NCI-H146 treated with DMSO at 0.1 percent for 48 hours (cell line): ENCODE data around the gene VPS50.

Experiments used
- DNase-seq: peaks from one replicate; lab custom pipeline; 2025; ENCODE audit not compliant: unreplicated experiment; lab: John Stamatoyannopoulos, UW

VPS50 gene, protein sequence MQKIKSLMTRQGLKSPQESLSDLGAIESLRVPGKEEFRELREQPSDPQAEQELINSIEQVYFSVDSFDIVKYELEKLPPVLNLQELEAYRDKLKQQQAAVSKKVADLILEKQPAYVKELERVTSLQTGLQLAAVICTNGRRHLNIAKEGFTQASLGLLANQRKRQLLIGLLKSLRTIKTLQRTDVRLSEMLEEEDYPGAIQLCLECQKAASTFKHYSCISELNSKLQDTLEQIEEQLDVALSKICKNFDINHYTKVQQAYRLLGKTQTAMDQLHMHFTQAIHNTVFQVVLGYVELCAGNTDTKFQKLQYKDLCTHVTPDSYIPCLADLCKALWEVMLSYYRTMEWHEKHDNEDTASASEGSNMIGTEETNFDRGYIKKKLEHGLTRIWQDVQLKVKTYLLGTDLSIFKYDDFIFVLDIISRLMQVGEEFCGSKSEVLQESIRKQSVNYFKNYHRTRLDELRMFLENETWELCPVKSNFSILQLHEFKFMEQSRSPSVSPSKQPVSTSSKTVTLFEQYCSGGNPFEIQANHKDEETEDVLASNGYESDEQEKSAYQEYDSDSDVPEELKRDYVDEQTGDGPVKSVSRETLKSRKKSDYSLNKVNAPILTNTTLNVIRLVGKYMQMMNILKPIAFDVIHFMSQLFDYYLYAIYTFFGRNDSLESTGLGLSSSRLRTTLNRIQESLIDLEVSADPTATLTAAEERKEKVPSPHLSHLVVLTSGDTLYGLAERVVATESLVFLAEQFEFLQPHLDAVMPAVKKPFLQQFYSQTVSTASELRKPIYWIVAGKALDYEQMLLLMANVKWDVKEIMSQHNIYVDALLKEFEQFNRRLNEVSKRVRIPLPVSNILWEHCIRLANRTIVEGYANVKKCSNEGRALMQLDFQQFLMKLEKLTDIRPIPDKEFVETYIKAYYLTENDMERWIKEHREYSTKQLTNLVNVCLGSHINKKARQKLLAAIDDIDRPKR

DNA sequence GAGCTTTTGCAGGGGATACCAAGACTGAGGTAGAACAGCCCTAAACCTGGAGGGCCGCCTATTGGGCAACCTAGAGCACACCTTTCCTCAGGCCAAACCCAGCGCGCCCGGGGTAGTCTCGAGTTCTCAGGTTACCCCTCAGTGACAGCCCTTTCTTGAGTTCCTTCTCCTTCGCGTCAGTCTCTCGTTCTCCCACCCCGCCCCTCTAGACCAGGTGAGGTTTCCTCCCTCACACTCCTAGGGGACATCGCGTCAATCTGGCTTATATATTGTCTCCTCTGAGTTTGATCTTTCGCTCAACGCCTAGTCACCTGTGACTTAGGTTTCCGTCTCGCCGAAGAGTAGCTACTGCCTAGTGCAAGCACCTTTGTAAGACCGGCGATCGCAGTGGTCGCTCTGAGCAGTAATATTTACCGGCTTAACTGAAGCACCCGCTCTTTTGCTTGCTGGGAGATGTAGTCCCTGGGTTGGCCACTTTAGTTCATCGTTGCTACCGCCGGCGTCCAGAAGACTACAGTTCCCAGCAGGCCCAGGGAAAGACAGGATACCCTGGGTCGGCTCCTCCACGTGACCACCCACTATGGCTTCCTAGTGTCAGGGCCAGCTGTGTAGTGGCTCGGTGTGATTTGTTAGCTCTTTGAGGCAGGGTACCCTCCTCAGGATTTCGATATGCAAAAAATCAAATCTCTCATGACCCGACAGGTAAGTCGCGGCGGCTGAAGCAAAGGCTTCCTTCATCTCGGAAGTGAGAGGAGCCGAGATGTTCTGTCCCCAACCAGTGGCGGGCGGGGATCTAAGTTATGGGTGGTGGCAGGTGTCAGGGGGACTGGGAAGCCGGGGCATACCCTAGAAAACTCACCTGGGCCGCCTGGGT lies at the start of gene VPS50:
Gene VPS50 (plus strand): TSS at position 568 of the 874 bp plus-strand sequence. CDS start 102 bp downstream, at position 670.
- peak; percentile 97 for DNase-seq

DNA sequence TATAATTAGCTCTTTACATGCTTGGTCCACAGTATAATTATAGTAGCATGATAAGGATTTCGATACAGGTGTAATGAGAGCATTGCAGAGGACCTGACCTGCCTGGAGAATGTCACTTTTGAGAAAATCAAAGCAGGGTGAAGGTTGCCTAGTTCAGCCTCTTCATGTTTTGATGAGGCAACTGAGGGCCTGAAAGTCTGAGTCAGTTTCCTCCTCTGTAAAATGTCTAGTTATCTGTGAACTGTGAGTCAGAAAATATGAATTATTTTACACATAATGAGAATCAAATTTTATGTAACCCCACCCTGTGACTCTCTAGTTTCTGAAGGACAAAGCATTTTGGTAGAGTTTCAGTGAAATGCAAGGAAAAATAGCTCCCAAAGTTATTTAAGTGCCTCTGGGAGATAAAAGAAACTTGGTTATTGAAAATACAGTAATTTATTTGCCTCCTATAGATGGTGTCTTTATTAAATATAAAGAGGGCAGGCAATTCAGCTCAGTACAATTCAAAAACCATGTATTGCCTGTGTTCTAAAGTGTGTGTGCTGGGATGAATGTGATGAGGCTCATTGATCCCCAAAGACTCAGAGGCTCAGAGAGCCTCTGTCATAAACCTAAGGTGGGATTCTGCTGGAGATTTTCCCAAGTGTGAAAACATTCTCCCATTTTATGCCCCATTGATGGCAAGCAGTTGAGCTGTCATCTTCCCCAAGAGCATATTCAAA lies 46.7 kb upstream of the VPS50 start:
- no peak for DNase-seq

DNA sequence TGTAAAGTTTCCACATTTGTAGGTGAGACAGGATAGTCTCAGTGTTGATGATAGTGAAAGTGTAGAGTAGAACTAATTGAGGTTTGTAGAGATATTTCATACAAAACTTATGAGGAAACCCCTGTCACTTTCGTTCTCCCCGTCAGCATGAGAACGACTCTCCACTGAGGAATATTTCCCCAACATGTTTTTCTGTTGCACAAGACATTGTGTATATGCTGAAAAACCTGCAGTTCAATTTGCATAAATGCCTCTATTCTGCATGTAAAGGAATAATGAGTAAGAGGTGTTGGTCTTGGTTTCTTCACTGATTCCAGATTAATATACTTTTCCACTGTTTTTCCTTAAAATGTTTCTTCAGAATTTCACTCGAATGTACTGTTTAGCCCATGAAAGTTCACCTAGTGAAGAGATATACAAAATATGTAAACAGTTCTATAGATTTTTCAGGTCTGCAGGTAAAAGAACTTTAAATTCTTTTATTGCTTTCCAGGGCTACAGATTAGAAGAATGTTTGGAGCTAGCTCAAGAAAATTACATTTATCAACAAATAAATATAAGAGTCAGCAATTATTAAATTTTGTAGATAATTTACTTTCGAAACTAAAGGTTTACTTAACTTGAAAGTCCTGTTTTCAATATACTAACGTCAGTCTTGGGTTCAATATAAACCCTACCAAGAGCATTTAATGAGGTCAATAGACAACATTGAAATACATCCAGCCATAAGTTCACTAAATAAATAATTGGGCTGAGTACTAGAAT lies 43.1 kb upstream of the VPS50 start:
- no peak for DNase-seq

DNA sequence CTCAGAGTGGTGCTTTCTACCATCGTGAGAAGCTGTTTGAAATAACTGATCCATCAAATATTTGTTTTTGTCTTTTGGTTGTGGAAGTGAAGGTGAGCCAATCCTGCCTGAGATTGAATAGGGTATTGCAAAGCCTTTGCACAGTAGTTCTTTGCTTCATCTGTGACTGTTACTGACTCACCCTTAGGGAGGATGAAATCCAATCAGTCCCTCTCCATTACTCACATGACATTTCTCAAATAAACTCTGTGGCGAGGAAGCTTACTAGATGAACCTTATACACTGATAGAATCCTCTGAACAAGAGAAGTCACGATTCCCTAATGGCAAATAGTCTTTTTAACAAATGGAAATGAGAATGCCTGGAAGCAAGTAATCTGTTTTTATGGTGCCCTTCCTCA lies 37.8 kb upstream of the VPS50 start:
- DNase-seq: no peak

DNA sequence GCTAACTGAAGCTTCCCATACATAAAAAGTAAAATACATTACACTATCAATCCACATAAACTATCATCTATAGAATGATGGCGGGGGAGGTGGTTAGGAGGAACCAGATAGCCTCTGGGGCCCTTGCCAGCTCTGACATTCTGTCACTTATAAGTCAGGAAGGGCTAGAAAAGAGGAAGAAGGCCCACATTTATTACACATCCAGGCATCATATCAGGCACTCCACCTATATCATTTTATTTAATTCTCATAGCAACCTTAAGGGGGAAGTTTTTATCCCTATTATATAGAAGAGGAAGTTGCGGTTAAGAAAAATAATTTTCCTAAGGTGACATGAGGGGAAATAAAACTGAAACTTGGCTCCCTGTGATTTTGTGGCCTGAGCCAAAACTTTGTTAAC lies 35.8 kb upstream of the VPS50 start:
- no peak for DNase-seq

DNA sequence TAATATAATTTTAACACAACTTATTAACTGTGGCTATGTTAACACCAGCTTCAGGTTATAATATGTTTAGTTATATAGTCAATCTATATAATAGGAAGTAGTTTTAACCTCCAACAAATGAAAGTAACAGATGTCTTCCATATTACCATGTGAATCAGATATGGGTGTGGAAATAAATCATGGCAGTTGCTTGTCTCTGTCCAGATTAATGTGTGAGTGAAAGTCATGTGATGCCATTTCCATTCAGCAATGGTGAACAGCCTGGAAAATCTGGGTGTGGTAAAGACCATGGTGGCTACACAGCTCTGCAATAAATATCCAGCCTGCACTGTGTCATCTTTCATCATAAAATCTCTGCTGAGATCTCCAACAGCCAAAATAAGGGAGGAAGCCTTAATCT lies 33.7 kb upstream of the VPS50 start:
- no peak for DNase-seq

DNA sequence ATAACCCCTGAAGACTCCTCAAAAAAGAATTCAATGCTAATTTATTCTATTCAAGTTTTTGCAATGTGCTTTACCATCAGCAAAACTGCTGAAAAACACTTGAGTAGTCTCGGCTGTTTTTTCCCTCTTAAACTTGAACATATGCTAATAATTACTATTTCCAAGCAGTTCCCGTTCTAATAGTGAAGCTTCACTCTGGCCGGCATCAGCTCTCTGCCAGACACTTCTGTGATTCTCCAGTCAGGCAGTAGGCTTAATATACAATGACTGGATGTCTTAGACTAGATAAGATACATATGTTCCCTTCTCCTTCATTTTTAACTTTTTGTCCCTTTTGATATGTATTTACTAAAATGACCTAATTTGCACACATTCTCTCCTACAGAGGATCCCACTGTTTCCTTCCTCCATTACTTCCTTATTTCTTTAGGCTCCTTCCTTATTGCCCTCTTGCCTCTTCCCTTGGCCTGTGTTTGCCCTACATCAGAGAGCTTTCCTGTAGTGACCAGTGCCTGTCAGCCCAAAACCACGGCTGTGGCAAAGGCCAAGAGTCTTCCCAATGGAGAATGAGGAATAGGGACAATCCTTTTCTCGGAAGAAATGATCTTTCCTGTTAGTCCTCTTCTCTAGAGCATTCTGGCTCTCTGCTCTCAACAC lies 29.4 kb upstream of the VPS50 start:
- no peak for DNase-seq

DNA sequence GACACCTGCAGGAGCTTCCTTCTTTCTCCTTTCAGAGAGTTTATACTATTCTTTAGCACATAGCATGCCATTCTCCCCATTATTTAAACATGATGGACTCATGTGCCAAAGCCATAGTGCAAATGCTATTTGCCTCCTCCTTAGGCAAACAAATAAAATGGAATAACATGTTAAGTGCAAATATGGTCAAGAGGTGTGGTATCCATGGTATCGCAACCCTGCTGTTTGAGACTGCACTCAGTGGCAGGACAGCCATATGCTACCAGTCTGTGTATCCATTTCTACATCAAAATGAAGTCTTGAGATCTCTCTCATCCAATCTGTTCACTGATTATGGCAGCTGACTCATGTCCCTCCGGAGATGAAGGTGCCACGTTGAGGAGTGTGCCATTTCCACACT lies 28.7 kb upstream of the VPS50 start:
- peak; percentile 69 for DNase-seq

DNA sequence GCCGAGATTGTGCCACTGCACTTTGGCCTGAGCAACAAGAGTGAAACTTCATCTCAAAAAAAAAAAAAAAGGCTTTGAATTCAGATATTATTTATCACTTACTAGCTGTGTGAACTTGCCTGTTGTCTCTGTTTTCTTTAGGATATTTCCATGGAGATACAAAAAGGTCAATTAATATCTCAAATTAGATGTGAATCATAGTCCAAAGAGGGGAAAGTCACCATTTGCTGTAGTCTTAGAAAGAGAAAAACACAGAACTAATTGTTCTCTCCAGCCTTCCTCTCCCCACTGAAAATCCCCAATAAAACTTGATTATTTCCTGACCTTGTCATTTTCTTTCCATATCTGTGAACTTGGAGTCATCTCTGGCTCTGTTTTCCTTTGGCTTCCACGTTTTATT lies 27.1 kb upstream of the VPS50 start:
- no peak for DNase-seq

DNA sequence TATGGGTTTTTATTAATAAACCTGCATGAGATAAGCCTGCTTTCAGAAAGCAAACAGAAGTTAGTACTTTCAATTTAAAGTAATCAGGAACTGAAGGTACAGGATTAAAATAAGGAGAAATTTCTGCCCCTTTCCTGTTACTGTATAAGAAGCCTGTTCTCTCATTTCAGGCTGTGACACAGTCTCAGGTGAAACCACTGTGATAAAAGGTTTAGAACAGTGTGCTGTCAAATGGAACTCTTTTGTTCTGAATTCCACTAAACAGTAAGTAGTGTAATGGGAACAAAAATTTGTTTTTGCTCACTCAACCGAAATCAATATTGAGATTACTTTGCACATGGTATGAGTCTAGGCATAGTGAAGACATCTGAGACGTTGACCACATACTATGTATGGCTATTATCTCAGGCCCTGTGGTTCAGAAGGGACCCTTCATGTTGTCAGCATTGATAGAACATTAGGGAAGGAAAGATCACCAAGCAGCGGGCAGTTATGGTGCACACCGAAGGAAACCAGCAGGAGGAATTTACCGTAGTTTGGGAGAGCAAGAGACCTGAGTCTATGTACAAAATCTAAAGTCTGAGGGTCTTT lies 20.8 kb upstream of the VPS50 start:
- DNase-seq: no peak

DNA sequence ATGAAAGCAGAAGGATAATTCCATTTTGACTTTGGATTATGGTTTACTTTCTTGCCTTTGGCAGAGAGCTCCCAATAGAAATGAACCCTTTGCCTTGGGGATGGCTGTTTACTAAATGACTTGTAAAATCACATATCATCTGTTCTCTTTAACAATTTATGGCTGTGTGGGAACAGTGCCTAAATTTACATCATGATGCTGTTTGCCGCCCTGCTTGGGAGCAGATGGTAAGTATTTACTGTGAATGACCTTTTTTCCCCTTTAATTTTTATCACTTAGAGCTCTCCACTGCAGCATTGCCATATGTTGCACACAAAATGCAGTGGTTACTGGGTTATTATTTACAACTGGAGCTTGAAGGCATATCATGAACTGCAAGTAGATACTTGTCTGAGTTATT lies 19.3 kb upstream of the VPS50 start:
- DNase-seq: no peak

DNA sequence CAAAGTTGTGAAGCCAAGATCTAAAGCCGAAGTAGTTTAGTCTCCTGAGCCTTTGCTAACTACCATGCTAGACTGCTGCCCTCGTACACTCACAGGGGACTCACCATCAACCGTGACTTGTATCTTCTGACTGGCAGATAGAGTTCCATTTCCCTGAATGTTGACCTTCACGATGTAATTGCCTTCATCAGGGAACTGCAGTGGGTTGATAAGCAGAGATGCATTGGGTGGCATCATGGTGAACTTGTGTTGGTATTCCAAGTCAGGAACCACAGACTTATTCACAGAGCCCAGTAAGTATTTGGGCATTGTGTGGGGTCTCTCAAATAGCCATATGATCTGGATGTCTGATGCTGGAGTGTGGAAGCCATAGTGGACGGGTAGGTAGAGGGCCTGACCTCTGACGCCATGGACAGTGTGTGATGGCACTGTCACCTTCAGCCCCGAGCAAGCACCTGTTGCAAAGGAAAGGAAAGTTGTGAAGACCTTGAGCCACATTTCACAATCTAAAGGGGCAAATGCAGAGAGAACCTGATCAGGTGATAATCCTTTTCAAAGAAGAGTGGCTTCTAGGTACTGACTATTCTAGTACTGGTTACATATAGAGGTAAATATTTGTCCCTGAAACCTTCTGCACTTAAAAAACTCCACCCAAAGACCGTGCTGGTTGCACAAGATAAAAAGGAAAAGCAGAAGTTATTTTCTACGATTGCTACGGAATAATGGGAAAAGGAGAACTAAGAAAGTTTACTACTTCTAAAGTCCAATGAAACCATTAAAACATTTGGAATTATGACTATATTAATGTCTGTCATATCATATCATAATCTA lies 13.0 kb upstream of the VPS50 start:
- no peak for DNase-seq

DNA sequence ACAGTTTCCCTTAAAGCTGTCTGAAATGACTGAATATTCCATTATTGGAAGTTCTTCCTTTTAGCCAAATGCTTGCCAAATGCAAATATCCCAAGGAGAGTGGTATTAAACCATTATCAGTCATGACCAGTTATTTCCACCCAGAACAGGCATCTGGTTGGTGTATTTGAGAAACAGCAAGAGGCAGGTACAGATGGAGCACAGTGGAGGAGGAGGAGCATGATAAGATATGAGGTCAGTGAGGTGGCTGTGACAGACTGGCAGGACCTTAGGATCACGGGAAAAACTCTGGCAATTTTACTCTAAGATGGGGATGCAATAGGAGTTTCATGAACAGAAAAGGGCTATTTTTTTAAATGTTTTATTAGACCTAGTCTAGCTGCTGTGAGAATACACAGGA lies 12.3 kb upstream of the VPS50 start:
- no peak for DNase-seq

DNA sequence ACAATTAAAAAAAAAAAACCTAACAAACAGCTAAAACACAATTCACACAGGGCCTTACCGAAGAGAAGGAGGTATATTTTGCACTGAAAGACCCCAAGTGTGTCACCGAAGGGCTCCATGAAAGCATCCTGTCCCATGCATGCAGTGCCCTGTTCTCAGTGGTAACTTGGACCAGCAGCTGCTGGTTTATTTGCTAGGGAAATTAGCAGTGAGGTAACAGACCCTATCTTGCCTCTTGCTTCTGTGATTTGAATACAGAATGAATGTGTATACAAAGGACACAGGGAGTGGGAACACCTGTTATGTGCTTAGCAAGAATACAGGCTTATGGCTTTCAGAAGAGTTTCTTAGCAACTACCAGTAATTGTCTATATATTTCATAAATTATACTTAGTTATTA lies 5.9 kb upstream of the VPS50 start, which contains the start of gene HEPACAM2:
Gene HEPACAM2 (minus strand): TSS at position 160 of the 400 bp plus-strand sequence.
- DNase-seq: peak; percentile 95

DNA sequence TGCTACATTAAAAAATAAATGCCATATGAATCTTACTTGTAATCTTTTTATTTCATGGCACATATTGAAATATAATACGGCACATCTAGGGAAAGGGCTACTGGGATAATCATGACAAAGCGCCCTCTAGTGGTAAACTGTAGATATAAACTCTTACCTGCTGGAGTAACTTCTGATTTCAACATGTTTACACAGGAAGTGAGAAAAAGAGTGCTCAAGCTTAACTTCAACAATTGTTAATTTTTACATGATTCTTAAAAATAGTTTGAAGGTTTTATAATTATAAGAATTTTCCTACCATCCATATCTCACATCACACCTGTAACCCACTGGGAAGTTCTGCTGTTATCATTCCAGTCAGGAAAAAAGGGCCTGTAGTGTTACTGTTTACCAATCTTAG lies 3.9 kb upstream of the VPS50 start:
- DNase-seq: peak; percentile 72

DNA sequence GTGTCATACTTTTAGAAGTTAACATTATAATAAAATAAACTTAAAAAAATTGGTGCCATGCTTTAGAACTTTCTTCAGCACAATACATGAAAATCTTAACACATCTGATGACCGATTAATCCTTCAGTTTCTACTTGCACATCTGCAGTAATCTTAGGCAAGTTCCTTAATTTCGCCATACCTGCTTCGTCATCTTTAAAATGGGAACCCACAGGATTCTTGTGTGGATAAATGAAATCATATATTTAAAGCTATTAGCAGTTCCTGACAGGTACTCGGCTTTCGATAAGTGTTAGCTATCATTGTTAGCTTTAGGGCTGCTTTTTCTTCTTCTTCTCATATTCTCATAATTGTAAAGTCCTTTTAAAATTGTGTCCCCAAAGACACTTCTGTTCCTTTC lies 907 bp upstream of the VPS50 start:
- no peak for DNase-seq

DNA sequence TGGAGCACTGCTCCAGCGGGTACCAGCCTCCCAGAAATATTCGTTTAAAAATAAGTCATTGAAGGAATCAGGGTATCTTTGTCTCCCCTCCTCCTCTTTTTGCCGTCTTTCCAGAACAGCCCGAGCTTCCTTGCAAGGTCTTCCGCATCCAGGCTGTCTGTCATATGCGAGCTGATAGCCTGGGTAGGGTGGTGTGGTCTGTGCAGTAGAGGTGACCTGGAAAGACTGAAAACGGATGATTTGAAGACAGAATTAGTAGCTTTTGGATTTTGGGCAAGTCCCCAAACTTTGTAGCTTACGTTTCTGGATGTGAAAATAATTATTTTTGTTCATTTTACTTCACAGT lies 480 bp downstream of the VPS50 start:
- no peak for DNase-seq

DNA sequence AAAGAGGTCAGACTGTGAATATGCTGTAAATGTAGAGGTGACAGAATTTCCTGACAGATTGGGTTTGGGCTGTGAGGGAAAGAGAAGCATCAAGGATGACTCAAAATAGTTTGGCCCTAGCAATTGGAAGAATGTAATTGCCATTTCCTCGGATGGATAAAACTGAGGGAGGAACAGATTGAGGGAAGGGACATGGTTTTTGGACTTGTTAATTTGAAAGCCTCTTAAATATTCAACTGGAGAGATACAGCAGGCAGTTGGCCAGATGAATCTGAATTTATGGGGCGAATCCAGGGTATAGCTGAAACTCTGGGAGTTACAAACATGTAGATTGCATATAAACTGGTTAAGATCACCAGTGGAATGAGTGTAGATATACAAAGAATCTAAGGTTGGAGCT lies 3.4 kb downstream of the VPS50 start:
- no peak for DNase-seq
